Esophagus squamous epithelium (tissue), 5 donors: ENCODE results near the gene CA9. TPM values are rescaled to one million over a fixed set of nuclear protein-coding genes. Genes with fewer than 3 reads are reported as not detected.

Source experiments
- DNase-seq: peaks from one replicate; lab custom pipeline; 2025; lab: John Stamatoyannopoulos, UW
- H3K27ac ChIP-seq, 4 donors: fragments of 200-600 bp; sonication (generic); one replicate each; pipeline ENCODE4 v1.5.1; 2016 to 2019; ENCODE audit warnings: mild to moderate bottlenecking in 1 of 4
- H3K27me3 ChIP-seq, 4 donors: fragments of 200-600 bp; sonication (generic); 1 replicate in 3 of 4; 2 replicates in 1 of 4; pipeline versions ENCODE4 v1.5.1 to v1.6.0; 2017 to 2021; ENCODE audit warnings: antibody characterized with exemption in 1 of 4
- H3K36me3 ChIP-seq, 3 donors: fragments of 200-600 bp; sonication (generic); one replicate each; pipeline ENCODE4 v1.5.1; 2016 to 2019
- H3K4me1 ChIP-seq, 3 donors: fragments of 200-600 bp; sonication (generic); one replicate each; pipeline ENCODE4 v1.5.1; 2017 to 2019
- H3K4me3 ChIP-seq, 4 donors: fragments of 200-600 bp; sonication (generic); 1 replicate in 3 of 4; 2 replicates in 1 of 4; pipeline ENCODE4 v1.5.1; 2016 to 2019; ENCODE audit warnings: mild to moderate bottlenecking in 2 of 4, moderate library complexity in 1 of 4
- H3K9me3 ChIP-seq, 3 donors: fragments of 200-600 bp; sonication (generic); one replicate each; pipeline ENCODE4 v1.5.1; 2016 to 2019
- POLR2A ChIP-seq, 4 donors: fragments of 450-650 bp; IDR thresholded peaks; one replicate each; pipeline ENCODE4 v1.6.1; 2017; ENCODE audit warnings: antibody characterized with exemption in 4 of 4, mild to moderate bottlenecking in 4 of 4, moderate library complexity in 3 of 4
- WGBS, 2 donors: methylation state at CpG; one replicate each; pipeline ENCODE4 v1.1.5; 2018; 5-methylcytosine and 5-hydroxymethylcytosine counted together
- intact Hi-C: fragments of 100-400 bp; cut with DNase I; formaldehyde crosslinking; loops from one replicate; pipeline ENCODE4 v1.15.0; 2022
- total RNA-seq, 4 donors: library from RNA; depleted of rRNA; stranded (reverse); fragments of >200 nt; gene quantifications; one replicate each; pipeline ENCODE4 v1.1.0, GENCODE V29; 2016
- TF ChIP-seq, protein P1 (sequence below), 6 experiments: fragments of 450-650 bp in 4 of 6; fragments of 200-600 bp in 2 of 6; sonication (generic) in 2 of 6; IDR thresholded peaks; one replicate each; pipeline ENCODE4 v1.5.1; 2016 to 2019; ENCODE audit warnings: antibody characterized with exemption in 6 of 6, mild to moderate bottlenecking in 4 of 6, moderate library complexity in 4 of 6
- donor health status: DM: yes; HTN: yes; CAD: no.

The CA9 gene
- total RNA-seq, 4 donors from 2014 or later = 2.2 TPM; not detected in 3

DNA sequence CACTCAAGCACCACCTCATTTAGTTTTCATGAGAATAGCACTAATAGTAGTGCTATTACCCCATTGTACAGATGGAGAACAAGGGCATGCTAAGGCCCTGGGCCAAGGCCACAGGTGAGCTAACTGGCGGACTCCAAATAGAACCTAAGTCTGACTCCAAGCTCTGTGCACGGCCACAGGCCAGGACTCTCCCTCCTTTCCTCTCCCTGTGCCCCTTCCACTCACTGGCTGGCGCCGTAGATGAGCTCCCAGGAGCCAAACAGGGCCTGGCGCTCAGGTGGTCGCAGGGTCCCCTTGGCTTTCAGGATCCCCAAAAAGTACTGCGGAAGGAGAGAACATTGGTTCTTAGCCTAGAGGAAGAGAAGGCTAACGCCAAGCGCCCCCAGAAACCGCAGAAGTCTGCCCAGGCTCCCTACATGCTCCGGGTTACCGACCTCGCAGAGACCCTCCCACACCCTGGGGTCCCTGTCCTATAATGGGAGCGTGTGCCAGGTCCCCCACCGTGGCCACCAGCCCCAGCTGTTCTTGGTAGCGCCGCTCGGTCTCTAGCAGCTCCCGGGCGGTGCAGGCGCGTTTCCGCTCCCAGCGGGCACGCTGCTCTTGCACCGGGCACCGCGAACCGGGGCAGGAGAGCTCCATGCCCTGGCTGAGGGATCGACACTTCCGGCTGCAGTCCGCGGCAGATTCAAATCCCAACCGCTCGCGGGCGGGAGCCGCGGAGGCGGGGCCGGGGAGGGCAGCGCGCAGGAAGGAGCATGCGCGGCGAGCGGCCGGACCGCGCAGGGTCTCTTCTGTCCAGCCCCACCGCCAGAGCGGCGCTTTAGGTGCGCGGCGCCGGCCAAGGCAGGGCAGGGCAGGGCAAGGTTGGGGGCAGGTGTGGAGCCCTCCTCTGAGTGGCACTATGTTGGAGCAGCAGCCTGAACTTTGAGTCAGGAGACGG lies 8.9 kb upstream of the CA9 start, which contains the start of gene ARHGEF39:
TSS of gene ARHGEF39 (minus strand) at position 665 of the 940 bp plus-strand sequence. CDS start at position 639, 26 bp downstream.
- Histone ChIP-seq H3K36me3 (peaks cover 0 to 26% (median 0%) of the 10 kb centered on the region in 3 donors), H3K27me3 (no peaks in the 10 kb centered on the region), H3K4me3 (peak within 1 kb of the TSS; percentile 31 to 68 (median 58)), H3K27ac (peak within 1 kb of the TSS; percentile 50 to 96 (median 90)), H3K9me3 (no peaks in the 10 kb centered on the region), H3K4me1 (peaks cover 9 to 60% (median 15%) of the 10 kb centered on the region in 3 donors)
- intact Hi-C loops = no loop called here
- WGBS, 2 donors = 3 to 18% methylated on average over 8 to 15 of the region's 58 CpGs
- DNase-seq = no peak
- TF ChIP-seq, protein P1, sequence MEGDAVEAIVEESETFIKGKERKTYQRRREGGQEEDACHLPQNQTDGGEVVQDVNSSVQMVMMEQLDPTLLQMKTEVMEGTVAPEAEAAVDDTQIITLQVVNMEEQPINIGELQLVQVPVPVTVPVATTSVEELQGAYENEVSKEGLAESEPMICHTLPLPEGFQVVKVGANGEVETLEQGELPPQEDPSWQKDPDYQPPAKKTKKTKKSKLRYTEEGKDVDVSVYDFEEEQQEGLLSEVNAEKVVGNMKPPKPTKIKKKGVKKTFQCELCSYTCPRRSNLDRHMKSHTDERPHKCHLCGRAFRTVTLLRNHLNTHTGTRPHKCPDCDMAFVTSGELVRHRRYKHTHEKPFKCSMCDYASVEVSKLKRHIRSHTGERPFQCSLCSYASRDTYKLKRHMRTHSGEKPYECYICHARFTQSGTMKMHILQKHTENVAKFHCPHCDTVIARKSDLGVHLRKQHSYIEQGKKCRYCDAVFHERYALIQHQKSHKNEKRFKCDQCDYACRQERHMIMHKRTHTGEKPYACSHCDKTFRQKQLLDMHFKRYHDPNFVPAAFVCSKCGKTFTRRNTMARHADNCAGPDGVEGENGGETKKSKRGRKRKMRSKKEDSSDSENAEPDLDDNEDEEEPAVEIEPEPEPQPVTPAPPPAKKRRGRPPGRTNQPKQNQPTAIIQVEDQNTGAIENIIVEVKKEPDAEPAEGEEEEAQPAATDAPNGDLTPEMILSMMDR (IDR thresholded peaks at IDR 0.05) = peak in 1 of 6 experiments; percentile 31
- no peak for TF ChIP-seq POLR2A (IDR thresholded peaks at IDR 0.05)

DNA sequence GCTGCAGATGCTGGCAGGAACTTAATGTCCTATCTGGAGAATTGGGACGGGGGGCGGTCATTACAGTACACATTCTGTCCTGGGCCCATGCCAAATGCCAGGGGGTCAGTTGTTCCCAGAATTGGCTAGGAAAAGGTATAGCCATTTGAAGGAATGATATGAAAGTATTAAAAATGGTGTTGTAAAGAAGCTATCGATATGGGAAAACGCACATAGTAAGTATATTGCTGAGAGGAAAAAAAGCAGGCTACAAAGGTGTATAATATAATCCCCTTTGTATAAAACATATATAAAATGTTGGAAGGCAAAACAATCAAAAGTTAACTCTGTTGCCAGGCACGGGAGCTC lies 8.3 kb upstream of the CA9 start:
- Histone ChIP-seq H3K27ac (peak overlapping the region; percentile 50 to 96 (median 90)), H3K27me3 (no peaks in the 10 kb centered on the region), H3K9me3 (no peaks in the 10 kb centered on the region), H3K4me3 (peak overlapping the region; percentile 31 to 68 (median 58)), H3K4me1 (peaks cover 9 to 53% (median 15%) of the 10 kb centered on the region in 3 donors), H3K36me3 (peaks cover 0 to 21% (median 0%) of the 10 kb centered on the region in 3 donors)
- no peak for DNase-seq
- 15 to 25% methylated on average over 4 to 5 of the region's 5 CpGs for WGBS, 2 donors
- intact Hi-C loops = no loop called here
- TF ChIP-seq, protein P1 (IDR thresholded peaks at IDR 0.05) = no peak
- no peak for TF ChIP-seq POLR2A (IDR thresholded peaks at IDR 0.05)

DNA sequence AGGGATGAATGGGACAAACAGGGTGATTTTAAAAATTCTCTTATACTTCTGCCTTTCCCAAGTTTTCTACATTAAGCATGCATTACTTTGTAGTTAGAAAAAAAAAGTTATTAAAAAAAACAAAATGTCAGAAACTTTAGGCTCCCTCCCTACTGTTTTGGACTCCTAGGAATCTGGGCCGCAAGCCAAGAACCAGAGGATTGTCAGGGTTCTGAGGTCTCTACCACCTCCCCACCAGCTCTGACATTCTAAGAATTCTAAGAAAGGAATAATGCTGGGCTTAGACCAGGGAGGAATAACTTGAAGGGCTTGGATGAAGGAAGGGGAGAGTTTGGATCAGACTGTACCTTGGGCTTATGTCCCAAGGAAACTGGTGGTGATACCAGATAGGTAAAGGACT lies 7.7 kb upstream of the CA9 start:
- H3K4me1 ChIP-seq = peaks cover 7 to 47% (median 15%) of the 10 kb centered on the region in 3 donors
- no peak overlapping the region for H3K27ac ChIP-seq
- 83 to 100% methylated on average over 1 of the region's 1 CpG for WGBS, 2 donors
- H3K36me3 ChIP-seq = peaks cover 0 to 15% (median 0%) of the 10 kb centered on the region in 3 donors
- H3K9me3 ChIP-seq = no peaks in the 10 kb centered on the region
- no peak for DNase-seq
- TF ChIP-seq, protein P1 (IDR thresholded peaks at IDR 0.05) = no peak
- no peak for TF ChIP-seq POLR2A (IDR thresholded peaks at IDR 0.05)
- no peaks in the 10 kb centered on the region for H3K27me3 ChIP-seq
- intact Hi-C loops = no loop called here
- no peak overlapping the region for H3K4me3 ChIP-seq

DNA sequence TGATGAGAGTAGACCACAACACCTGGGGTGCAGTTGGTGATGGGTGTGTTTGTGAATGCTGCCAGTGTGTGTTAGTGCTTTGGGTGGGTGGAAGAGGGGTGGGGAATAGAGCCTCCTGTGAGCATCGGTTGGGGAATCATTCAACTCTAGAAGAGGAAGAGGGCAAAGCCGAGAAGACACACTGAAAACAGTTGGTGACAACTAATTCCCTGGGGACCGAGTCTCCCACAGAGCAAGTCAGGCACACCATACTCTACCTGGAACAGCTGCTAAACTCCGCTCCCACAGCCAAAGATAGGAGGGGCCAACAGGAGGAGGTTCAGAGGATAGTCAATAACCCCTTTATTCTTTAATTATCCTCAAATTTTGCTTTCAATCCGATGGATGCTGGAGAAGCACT lies 7.2 kb upstream of the CA9 start:
- no peaks in the 10 kb centered on the region for H3K27me3 ChIP-seq

More for the DNA sequence above, 7.2 kb upstream of the CA9 start:
- H3K9me3 ChIP-seq = no peaks in the 10 kb centered on the region
- no peak overlapping the region for H3K27ac ChIP-seq
- H3K4me1 ChIP-seq = peaks cover 6 to 42% (median 11%) of the 10 kb centered on the region in 3 donors
- intact Hi-C loops = no loop called here
- peaks cover 0 to 10% (median 0%) of the 10 kb centered on the region in 3 donors for H3K36me3 ChIP-seq
- 68 to 92% methylated on average over 4 to 5 of the region's 5 CpGs for WGBS, 2 donors
- no peak overlapping the region for H3K4me3 ChIP-seq
- no peak for DNase-seq
- no peak for TF ChIP-seq POLR2A (IDR thresholded peaks at IDR 0.05)
- TF ChIP-seq, protein P1 (IDR thresholded peaks at IDR 0.05) = no peak
